Type B pancreatic cell (in vitro differentiated cells): ENCODE measurements around the gene MEGF6. TPM values are rescaled to one million over a fixed set of nuclear protein-coding genes. Genes with fewer than 3 reads are reported as not detected.

Experiments used
- DNase-seq: peaks from one replicate; pipeline ENCODE4 v3.0.0; 2021; ENCODE audit warnings: mixed read lengths; ENCODE audit not compliant: unreplicated experiment; ENCODE audit errors: extremely low spot score
- H3K27ac Mint-ChIP-seq: 2 replicates; pipeline ENCODE4 v1.8.0; 2021; ENCODE audit warnings: mild to moderate bottlenecking, mixed read lengths
- H3K27me3 Mint-ChIP-seq: 2 replicates; pipeline ENCODE4 v1.8.0; 2021; ENCODE audit warnings: mixed read lengths
- H3K36me3 Mint-ChIP-seq: 2 replicates; pipeline ENCODE4 v1.8.0; 2021; ENCODE audit warnings: mixed read lengths
- H3K4me1 Mint-ChIP-seq: one replicate; pipeline ENCODE4 v1.8.0; 2021; ENCODE audit warnings: mixed read lengths; ENCODE audit not compliant: unreplicated experiment
- H3K4me3 Mint-ChIP-seq: 2 replicates; pipeline ENCODE4 v1.8.0; 2021; ENCODE audit warnings: mild to moderate bottlenecking, mixed read lengths
- H3K9me3 Mint-ChIP-seq: 2 replicates; pipeline ENCODE4 v1.8.0; 2021; ENCODE audit warnings: mixed read lengths
- total RNA-seq: library from RNA; stranded (reverse); gene quantifications from 2 replicates; pipeline ENCODE4 v1.2.1, GENCODE V29; 2021; ENCODE audit warnings: low replicate concordance
- TF ChIP-seq, protein P1 (sequence below): fragments of 200-600 bp; sonication (generic); conservative IDR thresholded peaks from 2 replicates; pipeline ENCODE4 v1.5.0; 2021; ENCODE audit warnings: antibody characterized with exemption, mild to moderate bottlenecking

Gene MEGF6
- total RNA-seq, 1 donor from 2014 or later = 61.7 TPM

- H3K36me3 Mint-ChIP-seq = peaks cover 14% of the 10 kb centered on the region
- TF ChIP-seq, protein P1, sequence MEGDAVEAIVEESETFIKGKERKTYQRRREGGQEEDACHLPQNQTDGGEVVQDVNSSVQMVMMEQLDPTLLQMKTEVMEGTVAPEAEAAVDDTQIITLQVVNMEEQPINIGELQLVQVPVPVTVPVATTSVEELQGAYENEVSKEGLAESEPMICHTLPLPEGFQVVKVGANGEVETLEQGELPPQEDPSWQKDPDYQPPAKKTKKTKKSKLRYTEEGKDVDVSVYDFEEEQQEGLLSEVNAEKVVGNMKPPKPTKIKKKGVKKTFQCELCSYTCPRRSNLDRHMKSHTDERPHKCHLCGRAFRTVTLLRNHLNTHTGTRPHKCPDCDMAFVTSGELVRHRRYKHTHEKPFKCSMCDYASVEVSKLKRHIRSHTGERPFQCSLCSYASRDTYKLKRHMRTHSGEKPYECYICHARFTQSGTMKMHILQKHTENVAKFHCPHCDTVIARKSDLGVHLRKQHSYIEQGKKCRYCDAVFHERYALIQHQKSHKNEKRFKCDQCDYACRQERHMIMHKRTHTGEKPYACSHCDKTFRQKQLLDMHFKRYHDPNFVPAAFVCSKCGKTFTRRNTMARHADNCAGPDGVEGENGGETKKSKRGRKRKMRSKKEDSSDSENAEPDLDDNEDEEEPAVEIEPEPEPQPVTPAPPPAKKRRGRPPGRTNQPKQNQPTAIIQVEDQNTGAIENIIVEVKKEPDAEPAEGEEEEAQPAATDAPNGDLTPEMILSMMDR = no peak
- no peak overlapping the region for H3K27ac Mint-ChIP-seq
- no peaks in the 10 kb centered on the region for H3K4me1 Mint-ChIP-seq
- peaks cover 9% of the 10 kb centered on the region for H3K9me3 Mint-ChIP-seq
- H3K4me3 Mint-ChIP-seq = no peak overlapping the region
- DNase-seq = no peak
- H3K27me3 Mint-ChIP-seq = no peaks in the 10 kb centered on the region
These were observed 126.3 kb downstream of the MEGF6 start for GRCh38 chr1:3485016-3485415.

DNA sequence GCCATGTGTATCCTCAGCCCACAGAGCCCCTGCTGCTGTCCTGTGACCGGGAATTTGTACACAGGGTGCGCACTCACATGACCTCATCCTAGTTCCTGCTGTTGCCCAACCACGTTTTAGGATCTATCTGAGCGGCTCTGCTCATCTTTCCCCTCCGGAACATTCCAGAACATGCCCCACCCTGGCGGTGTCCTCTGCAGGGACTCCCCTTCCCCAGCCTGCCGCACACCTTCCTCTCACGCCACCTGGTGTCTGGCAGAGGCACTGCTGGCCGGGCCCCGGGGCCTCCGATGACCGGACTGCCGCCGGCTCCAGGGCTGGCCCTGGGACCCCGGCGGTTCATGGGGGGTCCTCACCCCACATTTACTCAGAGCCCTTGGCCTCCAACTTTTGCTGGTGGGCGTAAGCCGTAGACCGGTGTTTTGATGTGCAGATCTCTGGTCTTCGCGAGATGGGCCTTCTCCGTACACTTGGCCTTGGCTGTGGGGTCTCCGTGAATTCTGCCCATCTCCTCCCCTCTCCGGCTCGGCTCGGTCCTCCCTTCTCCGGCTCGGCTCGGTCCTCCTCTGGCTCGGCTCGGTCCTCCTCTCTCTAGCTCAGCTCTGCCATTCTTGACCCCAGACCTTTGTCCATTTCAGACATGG, 127.4 kb downstream of the MEGF6 start:
- DNase-seq = no peak
- TF ChIP-seq, protein P1 = peak; percentile 82

GRCh38 chr1:3483380-3483779, 127.9 kb downstream of the MEGF6 start:
- Mint-ChIP-seq H3K36me3 (peaks cover 6% of the 10 kb centered on the region), H3K27ac (no peak overlapping the region), H3K4me3 (no peak overlapping the region), H3K4me1 (no peaks in the 10 kb centered on the region), H3K27me3 (no peaks in the 10 kb centered on the region), H3K9me3 (peaks cover 5% of the 10 kb centered on the region)
- TF ChIP-seq, protein P1 = no peak
- no peak for DNase-seq

More for the DNA sequence above, 127.4 kb downstream of the MEGF6 start:
- Mint-ChIP-seq H3K27ac (peak overlapping the region; percentile 48), H3K9me3 (peaks cover 9% of the 10 kb centered on the region), H3K4me1 (no peaks in the 10 kb centered on the region), H3K27me3 (no peaks in the 10 kb centered on the region), H3K4me3 (no peak overlapping the region), H3K36me3 (peaks cover 11% of the 10 kb centered on the region)

DNA sequence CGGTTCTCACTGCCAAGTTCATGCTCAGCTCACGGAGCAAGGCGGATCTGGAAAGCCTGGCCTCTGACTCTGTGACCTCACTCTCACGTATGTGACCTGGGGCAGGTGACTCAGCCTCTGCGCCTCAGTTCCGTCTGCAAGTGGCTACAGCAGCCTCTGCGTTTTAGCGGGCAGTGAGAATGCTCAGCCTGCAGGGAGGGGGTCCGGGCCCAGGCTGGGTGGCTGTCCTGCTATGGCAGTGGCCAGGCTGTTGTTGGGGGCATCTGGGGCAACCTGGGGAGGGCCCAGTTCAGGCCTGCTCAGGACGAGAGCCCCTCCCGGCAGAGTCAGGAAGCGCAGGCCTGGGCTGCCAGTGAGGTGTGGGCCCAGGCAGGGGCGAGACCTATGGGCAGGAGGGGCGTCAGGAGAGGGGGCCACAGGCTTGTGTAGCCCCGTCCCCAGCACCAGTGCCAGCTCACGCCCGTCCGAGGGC, 128.9 kb downstream of the MEGF6 start:
- Mint-ChIP-seq H3K27me3 (no peaks in the 10 kb centered on the region), H3K9me3 (no peaks in the 10 kb centered on the region), H3K4me1 (no peaks in the 10 kb centered on the region), H3K36me3 (no peaks in the 10 kb centered on the region), H3K27ac (no peak overlapping the region), H3K4me3 (no peak overlapping the region)
- no peak for DNase-seq
- TF ChIP-seq, protein P1 = peak; percentile 35

- Mint-ChIP-seq H3K27ac (no peak overlapping the region), H3K36me3 (no peaks in the 10 kb centered on the region)
These were observed 129.4 kb downstream of the MEGF6 start for GRCh38 chr1:3481836-3482375.

More at GRCh38 chr1:3481836-3482375, 129.4 kb downstream of the MEGF6 start:
- H3K27me3 Mint-ChIP-seq = no peaks in the 10 kb centered on the region
- no peaks in the 10 kb centered on the region for H3K9me3 Mint-ChIP-seq
- DNase-seq = no peak
- TF ChIP-seq, protein P1 = no peak
- no peak overlapping the region for H3K4me3 Mint-ChIP-seq
- H3K4me1 Mint-ChIP-seq = no peaks in the 10 kb centered on the region
